Testis (tissue), 2 donors: Measurements from ENCODE around the gene GRID2.

Experiments
- POLR2A ChIP-seq: fragments of 450-650 bp; IDR thresholded peaks from one replicate; pipeline ENCODE4 v1.6.1; 2017; ENCODE audit warnings: antibody characterized with exemption, mild to moderate bottlenecking, moderate library complexity
- TF ChIP-seq, protein P1 (sequence below), 3 experiments: fragments of 450-650 bp in 2 of 3; fragments of 200-600 bp in 1 of 3; sonication (generic) in 1 of 3; IDR thresholded peaks; one replicate each; pipeline ENCODE4 v1.5.1; 2016 to 2019; ENCODE audit warnings: antibody characterized with exemption in 3 of 3, mild to moderate bottlenecking in 2 of 3, moderate library complexity in 1 of 3

- TF ChIP-seq, protein P1, sequence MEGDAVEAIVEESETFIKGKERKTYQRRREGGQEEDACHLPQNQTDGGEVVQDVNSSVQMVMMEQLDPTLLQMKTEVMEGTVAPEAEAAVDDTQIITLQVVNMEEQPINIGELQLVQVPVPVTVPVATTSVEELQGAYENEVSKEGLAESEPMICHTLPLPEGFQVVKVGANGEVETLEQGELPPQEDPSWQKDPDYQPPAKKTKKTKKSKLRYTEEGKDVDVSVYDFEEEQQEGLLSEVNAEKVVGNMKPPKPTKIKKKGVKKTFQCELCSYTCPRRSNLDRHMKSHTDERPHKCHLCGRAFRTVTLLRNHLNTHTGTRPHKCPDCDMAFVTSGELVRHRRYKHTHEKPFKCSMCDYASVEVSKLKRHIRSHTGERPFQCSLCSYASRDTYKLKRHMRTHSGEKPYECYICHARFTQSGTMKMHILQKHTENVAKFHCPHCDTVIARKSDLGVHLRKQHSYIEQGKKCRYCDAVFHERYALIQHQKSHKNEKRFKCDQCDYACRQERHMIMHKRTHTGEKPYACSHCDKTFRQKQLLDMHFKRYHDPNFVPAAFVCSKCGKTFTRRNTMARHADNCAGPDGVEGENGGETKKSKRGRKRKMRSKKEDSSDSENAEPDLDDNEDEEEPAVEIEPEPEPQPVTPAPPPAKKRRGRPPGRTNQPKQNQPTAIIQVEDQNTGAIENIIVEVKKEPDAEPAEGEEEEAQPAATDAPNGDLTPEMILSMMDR (IDR thresholded peaks at IDR 0.05) = no peak
- TF ChIP-seq POLR2A = no peak
These were observed 1509.3 kb downstream of the GRID2 start for GRCh38 chr4:93813092-93813491.
